ENCODE results near the gene EFNA3. TPM values are rescaled to one million over a fixed set of nuclear protein-coding genes. Genes with fewer than 3 reads are reported as not detected.
A peak's percentile ranks its signal among the peaks of the same experiment; 100 is the strongest.

The EFNA3 gene
- total and polyA plus RNA-seq, 9 of the 15 experiments (the other 6 are each of a cell fraction or from before 2014, with no cell fraction given), result 0.59 to 7.9 (median 4.7) TPM

DNA sequence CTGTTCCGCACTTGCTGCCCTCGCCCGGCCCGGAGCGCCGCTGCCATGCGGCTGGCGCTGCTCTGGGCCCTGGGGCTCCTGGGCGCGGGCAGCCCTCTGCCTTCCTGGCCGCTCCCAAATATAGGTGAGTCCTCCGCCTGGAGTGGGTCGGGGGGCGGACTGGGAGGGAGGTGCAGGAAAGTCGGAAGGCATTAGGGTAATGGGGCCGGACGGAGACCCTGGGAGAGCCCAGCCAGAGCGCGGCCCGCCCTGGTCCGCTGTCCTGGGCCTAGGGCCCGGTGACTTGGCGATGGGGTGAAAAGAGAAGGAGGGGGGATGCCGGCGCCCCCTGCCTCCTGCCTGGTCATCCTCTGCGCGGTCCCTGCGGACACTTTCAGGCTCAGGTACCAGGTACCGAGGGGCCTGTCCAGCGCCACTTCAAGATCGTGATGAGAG, 27.3 kb upstream of the EFNA3 start (continued):
- TF ChIP-seq, protein P1, sequence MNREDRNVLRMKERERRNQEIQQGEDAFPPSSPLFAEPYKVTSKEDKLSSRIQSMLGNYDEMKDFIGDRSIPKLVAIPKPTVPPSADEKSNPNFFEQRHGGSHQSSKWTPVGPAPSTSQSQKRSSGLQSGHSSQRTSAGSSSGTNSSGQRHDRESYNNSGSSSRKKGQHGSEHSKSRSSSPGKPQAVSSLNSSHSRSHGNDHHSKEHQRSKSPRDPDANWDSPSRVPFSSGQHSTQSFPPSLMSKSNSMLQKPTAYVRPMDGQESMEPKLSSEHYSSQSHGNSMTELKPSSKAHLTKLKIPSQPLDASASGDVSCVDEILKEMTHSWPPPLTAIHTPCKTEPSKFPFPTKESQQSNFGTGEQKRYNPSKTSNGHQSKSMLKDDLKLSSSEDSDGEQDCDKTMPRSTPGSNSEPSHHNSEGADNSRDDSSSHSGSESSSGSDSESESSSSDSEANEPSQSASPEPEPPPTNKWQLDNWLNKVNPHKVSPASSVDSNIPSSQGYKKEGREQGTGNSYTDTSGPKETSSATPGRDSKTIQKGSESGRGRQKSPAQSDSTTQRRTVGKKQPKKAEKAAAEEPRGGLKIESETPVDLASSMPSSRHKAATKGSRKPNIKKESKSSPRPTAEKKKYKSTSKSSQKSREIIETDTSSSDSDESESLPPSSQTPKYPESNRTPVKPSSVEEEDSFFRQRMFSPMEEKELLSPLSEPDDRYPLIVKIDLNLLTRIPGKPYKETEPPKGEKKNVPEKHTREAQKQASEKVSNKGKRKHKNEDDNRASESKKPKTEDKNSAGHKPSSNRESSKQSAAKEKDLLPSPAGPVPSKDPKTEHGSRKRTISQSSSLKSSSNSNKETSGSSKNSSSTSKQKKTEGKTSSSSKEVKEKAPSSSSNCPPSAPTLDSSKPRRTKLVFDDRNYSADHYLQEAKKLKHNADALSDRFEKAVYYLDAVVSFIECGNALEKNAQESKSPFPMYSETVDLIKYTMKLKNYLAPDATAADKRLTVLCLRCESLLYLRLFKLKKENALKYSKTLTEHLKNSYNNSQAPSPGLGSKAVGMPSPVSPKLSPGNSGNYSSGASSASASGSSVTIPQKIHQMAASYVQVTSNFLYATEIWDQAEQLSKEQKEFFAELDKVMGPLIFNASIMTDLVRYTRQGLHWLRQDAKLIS (CRISPR knock-in tag; IDR thresholded peaks at IDR 0.05), result peak; percentile 23; the same call in 1 of the 2 replicates
- TF ChIP-seq RBM25 (IDR thresholded peaks at IDR 0.05; ENCODE audit: low read depth, low read length, severe bottlenecking), result no peak
- TF ChIP-seq BRCA1 (IDR thresholded peaks at IDR 0.05), result no peak
- TF ChIP-seq BRCA1 (CRISPR knock-in tag; IDR thresholded peaks at IDR 0.05), result peak; percentile 96; the same call in 1 of the 2 replicates
- TF ChIP-seq TEAD1 (CRISPR knock-in tag; IDR thresholded peaks at IDR 0.05), result 0 out of 4 replicates have a peak, but pooled peaks of 1 of the 2 experiments have one; percentile 49
- peak; percentile 51 for TF ChIP-seq ZFX (CRISPR knock-in tag; IDR thresholded peaks at IDR 0.05)
- peak; percentile 17; the same call in 1 of the 2 replicates for TF ChIP-seq CXXC5 (CRISPR knock-in tag; IDR thresholded peaks at IDR 0.05)
- peak; percentile 23; the same call in 1 of the 2 replicates for TF ChIP-seq ATF7 (IDR thresholded peaks at IDR 0.05)
- no peak for TF ChIP-seq RBM34 (IDR thresholded peaks at IDR 0.05; ENCODE audit: borderline replicate concordance, insufficient read depth, low read length)
- TF ChIP-seq RBFOX2 (IDR thresholded peaks at IDR 0.05; ENCODE audit: low read depth, low read length), result peak; percentile 67
- TF ChIP-seq ZNF609 (CRISPR knock-in tag; IDR thresholded peaks at IDR 0.05; ENCODE audit: borderline replicate concordance), result no peak
- no peak for TF ChIP-seq SP2 (IDR thresholded peaks at IDR 0.05; ENCODE audit: extremely low read depth, low read depth, low read length, poor library complexity, severe bottlenecking)
- 0 out of 2 replicates have a peak, but pooled peaks have one; percentile 32 for TF ChIP-seq SIN3B (IDR thresholded peaks at IDR 0.05; ENCODE audit: low read depth)
- peak; percentile 4; the same call in 1 of the 2 replicates for TF ChIP-seq ARID4B (CRISPR knock-in tag; IDR thresholded peaks at IDR 0.05)
- TF ChIP-seq POLR2A (conservative IDR thresholded peaks at IDR 0.05), result peak; percentile 23; the same call in 1 of the 2 replicates
